ENCODE data around the gene MRTFA. TPM values are rescaled to one million over a fixed set of nuclear protein-coding genes. Genes with fewer than 3 reads are reported as not detected.
"Not testable (repeated sequence)": the region's sequence is repeated elsewhere in the genome, so short reads cannot be mapped to it uniquely, and the experiment has no call there.

The MRTFA gene
- total RNA-seq, 1 donor from 2014 or later: 105 TPM

DNA sequence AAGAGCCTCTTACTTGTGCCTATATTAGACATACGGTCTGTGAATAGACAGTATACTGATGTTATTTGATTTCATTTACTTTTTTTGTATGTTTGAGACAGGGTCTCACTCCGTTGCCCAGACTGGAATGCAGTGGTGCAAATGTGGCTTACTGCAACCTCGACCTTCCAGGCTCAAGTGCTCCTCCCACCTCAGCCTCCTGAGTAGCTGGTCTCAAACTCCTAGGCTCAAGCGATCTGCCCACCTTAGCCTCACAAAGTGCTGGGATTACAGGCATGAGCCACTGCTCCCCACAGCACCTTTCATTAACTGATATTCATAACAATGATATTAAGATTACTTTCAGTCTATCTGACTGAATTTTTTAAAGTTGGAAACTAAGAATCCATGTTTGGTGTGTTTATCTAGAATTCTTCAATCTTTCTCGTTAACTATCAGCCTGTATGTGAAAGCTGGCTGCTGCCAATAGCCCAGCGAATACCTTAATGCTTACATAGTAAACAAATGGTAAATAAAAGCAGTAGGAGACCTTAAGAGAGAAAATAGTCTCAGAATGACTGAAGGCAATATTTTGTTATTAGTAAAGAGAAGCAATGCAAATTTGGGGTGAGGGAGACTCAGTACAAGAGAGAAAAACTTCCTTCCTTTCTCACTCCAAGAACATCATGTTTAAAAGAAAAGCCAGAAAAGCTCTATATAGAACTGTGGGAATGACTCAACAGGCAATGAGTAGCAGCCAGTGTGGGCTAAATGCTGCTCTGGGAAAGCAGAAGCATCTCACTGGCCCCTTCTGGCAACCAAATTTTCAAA is 101.9 kb downstream of the MRTFA start:
- peaks cover 4% of the 10 kb centered on the region for H3K36me3 Mint-ChIP-seq
- DNase-seq (ENCODE audit: low spot score in 2 of 2, unreplicated experiment in 2 of 2): no peak
- H3K4me1 Mint-ChIP-seq: peaks cover 52% of the 10 kb centered on the region

DNA sequence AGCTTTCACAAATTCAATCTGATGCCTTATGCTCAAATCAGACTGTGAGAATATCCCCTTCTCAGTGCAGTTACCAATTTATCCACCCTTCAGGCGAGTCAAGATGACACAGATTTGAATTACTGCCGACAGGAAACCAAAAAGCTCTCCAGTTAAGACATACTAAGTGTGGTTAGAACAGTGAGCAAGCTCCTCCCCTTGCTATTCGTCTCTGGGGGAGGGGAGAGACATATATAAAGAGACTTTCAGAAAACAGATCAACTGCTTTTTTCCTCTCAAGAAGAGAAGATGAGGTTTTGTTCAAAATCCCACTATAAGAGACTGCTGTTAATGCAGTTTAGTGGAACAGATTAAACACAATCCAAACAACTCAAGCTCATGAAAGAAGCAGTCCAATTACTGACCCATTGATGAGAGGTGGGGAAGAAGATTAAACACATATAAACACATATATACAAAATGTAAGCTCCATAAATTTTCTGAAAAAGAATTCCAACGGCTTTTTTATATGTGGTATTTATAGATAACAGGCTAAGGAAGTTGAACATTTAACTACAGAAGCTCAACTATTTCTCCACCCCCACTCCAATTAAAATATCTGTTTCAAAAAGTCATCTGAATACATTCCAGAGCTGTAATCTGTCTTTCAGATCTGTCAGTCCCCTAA is 102.7 kb downstream of the MRTFA start:
- H3K4me3 Mint-ChIP-seq: peak overlapping the region; percentile 69
- TF ChIP-seq, protein P1, sequence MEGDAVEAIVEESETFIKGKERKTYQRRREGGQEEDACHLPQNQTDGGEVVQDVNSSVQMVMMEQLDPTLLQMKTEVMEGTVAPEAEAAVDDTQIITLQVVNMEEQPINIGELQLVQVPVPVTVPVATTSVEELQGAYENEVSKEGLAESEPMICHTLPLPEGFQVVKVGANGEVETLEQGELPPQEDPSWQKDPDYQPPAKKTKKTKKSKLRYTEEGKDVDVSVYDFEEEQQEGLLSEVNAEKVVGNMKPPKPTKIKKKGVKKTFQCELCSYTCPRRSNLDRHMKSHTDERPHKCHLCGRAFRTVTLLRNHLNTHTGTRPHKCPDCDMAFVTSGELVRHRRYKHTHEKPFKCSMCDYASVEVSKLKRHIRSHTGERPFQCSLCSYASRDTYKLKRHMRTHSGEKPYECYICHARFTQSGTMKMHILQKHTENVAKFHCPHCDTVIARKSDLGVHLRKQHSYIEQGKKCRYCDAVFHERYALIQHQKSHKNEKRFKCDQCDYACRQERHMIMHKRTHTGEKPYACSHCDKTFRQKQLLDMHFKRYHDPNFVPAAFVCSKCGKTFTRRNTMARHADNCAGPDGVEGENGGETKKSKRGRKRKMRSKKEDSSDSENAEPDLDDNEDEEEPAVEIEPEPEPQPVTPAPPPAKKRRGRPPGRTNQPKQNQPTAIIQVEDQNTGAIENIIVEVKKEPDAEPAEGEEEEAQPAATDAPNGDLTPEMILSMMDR (IDR thresholded peaks at IDR 0.05; ENCODE audit: unreplicated experiment): no peak
- H3K9me3 Mint-ChIP-seq: no peaks in the 10 kb centered on the region
- no peaks in the 10 kb centered on the region for H3K27me3 Mint-ChIP-seq (ENCODE audit: low read depth)
- H3K36me3 Mint-ChIP-seq: peaks cover 4% of the 10 kb centered on the region
- no peak for DNase-seq (ENCODE audit: low spot score in 2 of 2, unreplicated experiment in 2 of 2)
- peaks cover 55% of the 10 kb centered on the region for H3K4me1 Mint-ChIP-seq
- peak overlapping the region; percentile 98 for H3K27ac Mint-ChIP-seq

More for the DNA sequence above, 101.9 kb downstream of the MRTFA start:
- Mint-ChIP-seq H3K27me3 (ENCODE audit: low read depth) (no peaks in the 10 kb centered on the region), H3K4me3 (peak overlapping the region; percentile 69), H3K9me3 (no peaks in the 10 kb centered on the region), H3K27ac (peak overlapping the region; percentile 98)
- TF ChIP-seq, protein P1 (IDR thresholded peaks at IDR 0.05; ENCODE audit: unreplicated experiment): no peak

DNA sequence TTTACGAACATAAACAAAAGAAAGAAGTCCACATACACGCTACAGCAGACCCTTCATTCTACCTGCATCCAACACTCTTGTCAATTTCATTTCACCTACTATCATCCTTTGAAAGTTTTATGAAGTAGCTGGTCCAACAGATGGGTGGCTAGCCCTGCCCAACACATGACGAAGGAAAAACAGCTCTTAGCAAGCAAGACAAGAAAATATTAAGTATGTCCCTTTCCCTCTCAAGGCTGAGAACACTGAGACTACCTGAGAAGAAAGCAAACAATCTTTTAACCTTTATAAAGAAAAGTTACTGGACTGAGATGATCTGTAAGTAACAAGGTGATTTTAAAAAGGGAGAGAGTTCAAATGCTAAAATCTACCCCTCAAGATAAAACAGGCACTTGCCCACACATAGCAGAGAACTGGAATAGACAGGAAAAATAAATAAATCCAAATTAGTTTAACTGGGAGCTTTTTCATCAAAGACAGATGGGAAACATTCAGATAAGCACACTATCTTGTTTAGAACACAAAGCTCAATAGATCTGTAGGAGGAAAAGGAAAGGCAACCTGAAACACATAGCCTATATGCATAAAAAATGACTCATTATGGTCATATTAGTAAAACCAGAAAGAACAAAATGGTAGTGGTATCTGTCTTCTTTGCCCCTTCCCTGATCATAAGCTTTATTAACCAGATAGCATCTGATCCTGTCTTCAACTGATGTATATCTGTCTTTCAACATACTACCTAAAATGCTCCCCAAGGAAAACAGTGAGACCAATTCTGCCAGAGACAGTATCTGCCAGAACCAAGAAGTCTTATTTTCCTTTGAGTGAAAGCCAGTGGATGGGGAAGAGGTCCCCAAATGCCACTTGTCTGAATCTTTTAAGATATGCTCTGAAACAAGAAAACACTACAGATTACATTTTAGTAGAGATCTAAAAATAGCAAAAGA is 104.3 kb downstream of the MRTFA start:
- Mint-ChIP-seq H3K27ac (peak overlapping the region; percentile 98), H3K27me3 (ENCODE audit: low read depth) (no peaks in the 10 kb centered on the region), H3K9me3 (no peaks in the 10 kb centered on the region), H3K36me3 (peaks cover 4% of the 10 kb centered on the region), H3K4me3 (peak overlapping the region; percentile 69), H3K4me1 (peaks cover 66% of the 10 kb centered on the region)
- TF ChIP-seq, protein P1 (IDR thresholded peaks at IDR 0.05; ENCODE audit: unreplicated experiment): no peak
- DNase-seq (ENCODE audit: low spot score in 2 of 2, unreplicated experiment in 2 of 2): no peak

DNA sequence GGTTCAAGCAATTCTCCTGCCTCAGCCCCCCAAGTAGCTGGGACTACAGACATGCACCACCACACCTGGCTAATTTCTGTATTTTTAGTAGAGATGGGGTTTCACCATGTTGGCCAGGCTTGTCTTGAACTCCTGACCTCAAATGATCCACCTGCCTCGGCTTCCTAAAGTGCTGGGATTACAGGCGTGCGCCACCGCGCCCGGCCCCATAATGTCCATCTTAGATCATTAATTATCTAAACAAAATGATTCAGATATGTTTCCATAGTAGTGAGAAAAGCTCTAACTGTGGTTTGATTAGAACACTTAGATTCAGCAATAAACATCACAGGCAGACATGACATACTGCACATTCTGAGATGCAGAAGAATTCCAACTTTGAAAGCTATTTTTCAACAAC is 106.1 kb downstream of the MRTFA start:
- Mint-ChIP-seq H3K4me3 (peak overlapping the region; percentile 69), H3K4me1 (peaks cover 79% of the 10 kb centered on the region), H3K27ac (peak overlapping the region; percentile 98)
- not testable (repeated sequence) for H3K9me3 Mint-ChIP-seq; H3K36me3 Mint-ChIP-seq; DNase-seq (ENCODE audit: low spot score in 2 of 2, unreplicated experiment in 2 of 2); H3K27me3 Mint-ChIP-seq (ENCODE audit: low read depth)

DNA sequence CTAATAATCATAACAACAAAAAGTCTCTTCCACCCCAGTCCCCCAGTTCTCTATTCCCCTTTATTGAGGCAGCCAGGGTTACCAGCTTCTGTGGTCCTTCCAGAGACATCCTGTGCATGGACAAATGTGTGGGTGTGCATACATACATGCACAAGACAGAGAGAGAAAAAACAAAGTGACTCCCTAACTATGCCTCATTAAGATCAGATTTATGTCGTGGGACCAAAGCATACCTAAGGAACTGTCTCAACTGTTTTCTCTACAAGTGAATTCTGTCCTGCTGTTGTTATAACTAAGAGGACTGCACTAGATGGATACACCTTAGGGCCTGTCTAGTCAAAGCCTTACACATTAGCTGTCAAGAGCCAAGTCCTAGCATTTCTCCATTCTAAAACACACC is 106.7 kb downstream of the MRTFA start:
- peaks cover 76% of the 10 kb centered on the region for H3K4me1 Mint-ChIP-seq
- H3K27ac Mint-ChIP-seq: peak overlapping the region; percentile 98
- no peak for DNase-seq (ENCODE audit: low spot score in 2 of 2, unreplicated experiment in 2 of 2)
- TF ChIP-seq, protein P1 (IDR thresholded peaks at IDR 0.05; ENCODE audit: unreplicated experiment): no peak
- no peaks in the 10 kb centered on the region for H3K9me3 Mint-ChIP-seq
- H3K4me3 Mint-ChIP-seq: peak overlapping the region; percentile 69
- peaks cover 6% of the 10 kb centered on the region for H3K36me3 Mint-ChIP-seq
- no peaks in the 10 kb centered on the region for H3K27me3 Mint-ChIP-seq (ENCODE audit: low read depth)

All from mesothelial cell of epicardium (in vitro differentiated cells).